ENCODE data around the gene WNT7A. TPM values are rescaled to one million over a fixed set of nuclear protein-coding genes. Genes with fewer than 3 reads are reported as not detected.

WNT7A gene
- total RNA-seq, 1 donor from 2014 or later: not detected

GRCh38 chr3:13837751-13838150, 42.1 kb downstream of the WNT7A start:
- DNase-seq (no peak), ATAC-seq (ENCODE audit: poor library complexity) (no peak)
- intact Hi-C loops (cut with DNase I): no loop called here

- intact Hi-C loops (cut with DNase I): no loop called here
- ATAC-seq (ENCODE audit: poor library complexity) (no peak), DNase-seq (no peak)
Observed at GRCh38 chr3:13836658-13837587, 42.9 kb downstream of the WNT7A start.

- no peak for ATAC-seq (ENCODE audit: poor library complexity)
- intact Hi-C loops (cut with DNase I): no loop called here
Observed at GRCh38 chr3:13835246-13835645, 44.6 kb downstream of the WNT7A start.

GRCh38 chr3:13834258-13835035, 45.4 kb downstream of the WNT7A start:
- ATAC-seq (ENCODE audit: poor library complexity) (no peak), DNase-seq (no peak)
- intact Hi-C loops (cut with DNase I): no loop called here

More at GRCh38 chr3:13835246-13835645, 44.6 kb downstream of the WNT7A start:
- no peak for DNase-seq

GRCh38 chr3:13833506-13834257, 46.2 kb downstream of the WNT7A start:
- ATAC-seq (ENCODE audit: poor library complexity) (no peak), DNase-seq (no peak)
- intact Hi-C loops (cut with DNase I): no loop called here

- intact Hi-C loops (cut with DNase I): no loop called here
- ATAC-seq (ENCODE audit: poor library complexity) (no peak), DNase-seq (no peak)
Observed at GRCh38 chr3:13832130-13832529, 47.7 kb downstream of the WNT7A start.

- DNase-seq (no peak), ATAC-seq (ENCODE audit: poor library complexity) (no peak)
- intact Hi-C loops (cut with DNase I): no loop called here
Observed at GRCh38 chr3:13831386-13831996, 48.4 kb downstream of the WNT7A start.

GRCh38 chr3:13829311-13829710, 50.6 kb downstream of the WNT7A start:
- intact Hi-C loops (cut with DNase I): no loop called here
- no peak for DNase-seq
- no peak for ATAC-seq (ENCODE audit: poor library complexity)

GRCh38 chr3:13828501-13829265, 51.2 kb downstream of the WNT7A start:
- DNase-seq (no peak), ATAC-seq (ENCODE audit: poor library complexity) (no peak)
- intact Hi-C loops (cut with DNase I): no loop called here

- DNase-seq (no peak), ATAC-seq (ENCODE audit: poor library complexity) (no peak)
- intact Hi-C loops (cut with DNase I): no loop called here
Observed at GRCh38 chr3:13827699-13828098, 52.2 kb downstream of the WNT7A start.

GRCh38 chr3:13827256-13827655, 52.6 kb downstream of the WNT7A start:
- intact Hi-C loops (cut with DNase I): no loop called here
- no peak for DNase-seq
- ATAC-seq (ENCODE audit: poor library complexity): no peak

- DNase-seq (no peak), ATAC-seq (ENCODE audit: poor library complexity) (no peak)
- intact Hi-C loops (cut with DNase I): no loop called here
Observed at GRCh38 chr3:13826672-13827071, 53.2 kb downstream of the WNT7A start.

- intact Hi-C loops (cut with DNase I): no loop called here
- DNase-seq (no peak), ATAC-seq (ENCODE audit: poor library complexity) (no peak)
Observed at GRCh38 chr3:13825821-13826220, 54.0 kb downstream of the WNT7A start.

GRCh38 chr3:13825311-13825579, 54.6 kb downstream of the WNT7A start:
- DNase-seq (no peak), ATAC-seq (ENCODE audit: poor library complexity) (no peak)
- intact Hi-C loops (cut with DNase I): no loop called here

GRCh38 chr3:13824521-13825310, 55.2 kb downstream of the WNT7A start:
- no peak for DNase-seq
- intact Hi-C loops (cut with DNase I): no loop called here
- ATAC-seq (ENCODE audit: poor library complexity): no peak

GRCh38 chr3:13823692-13824091, 56.2 kb downstream of the WNT7A start:
- intact Hi-C loops (cut with DNase I): no loop called here
- ATAC-seq (ENCODE audit: poor library complexity): no peak
- DNase-seq: no peak

GRCh38 chr3:13822871-13823585, 56.8 kb downstream of the WNT7A start:
- intact Hi-C loops (cut with DNase I): no loop called here
- DNase-seq (no peak), ATAC-seq (ENCODE audit: poor library complexity) (no peak)

All from Right ventricle myocardium superior (tissue), 1 donor.